Activated T-cell treated with anti-CD3 and anti-CD28 coated beads, Interleukin-2, amount 50 U/mL, for 1 hour (primary cell): ENCODE data around the gene ZNF48.
"Not testable (repeated sequence)": the region's sequence is repeated elsewhere in the genome, so short reads cannot be mapped to it uniquely, and the experiment has no call there.

ENCODE experiments used
- DNase-seq: peaks from one replicate; pipeline ENCODE4 v3.0.0-alpha.2; 2020

The ZNF48 gene

GRCh38 chr16:30378236-30379157, 16.7 kb upstream of the ZNF48 start:
- DNase-seq = peak; percentile 100

- no peak for DNase-seq
Observed at GRCh38 chr16:30379158-30379783, 15.9 kb upstream of the ZNF48 start.

DNA sequence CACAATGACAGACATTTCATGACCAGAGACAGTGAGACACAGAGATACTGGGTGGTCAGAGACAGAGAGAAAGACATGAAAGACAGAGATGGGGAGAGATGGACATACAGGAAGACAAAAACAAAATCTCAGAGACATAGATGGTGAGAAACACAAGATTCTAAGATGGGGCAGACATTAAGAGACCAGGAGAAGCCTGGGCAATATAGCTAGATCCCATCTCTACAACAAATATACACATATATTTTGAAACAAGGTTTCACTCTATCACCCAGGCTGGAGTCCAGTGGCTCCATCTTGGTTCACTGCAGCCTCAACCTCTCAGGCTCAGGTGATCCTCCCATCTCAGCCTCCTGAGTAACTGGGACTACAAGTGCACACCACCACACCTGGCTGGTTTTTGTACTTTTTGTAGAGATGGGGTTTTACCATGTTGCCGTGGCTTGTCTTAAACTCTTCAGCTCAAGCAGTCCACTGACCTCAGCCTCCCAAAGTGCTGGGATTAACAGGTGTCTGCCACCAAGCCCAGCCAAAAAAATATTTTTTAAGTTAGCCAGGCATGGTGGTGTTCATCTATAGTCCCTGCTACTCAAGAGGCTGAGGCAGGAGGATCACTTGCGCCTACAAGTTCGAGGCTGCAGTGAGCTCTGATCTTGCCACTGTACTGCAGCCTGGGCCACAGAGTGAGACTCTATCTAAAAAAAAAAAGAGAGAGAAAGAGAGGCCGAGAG, 15.0 kb upstream of the ZNF48 start:
- DNase-seq = no peak

DNA sequence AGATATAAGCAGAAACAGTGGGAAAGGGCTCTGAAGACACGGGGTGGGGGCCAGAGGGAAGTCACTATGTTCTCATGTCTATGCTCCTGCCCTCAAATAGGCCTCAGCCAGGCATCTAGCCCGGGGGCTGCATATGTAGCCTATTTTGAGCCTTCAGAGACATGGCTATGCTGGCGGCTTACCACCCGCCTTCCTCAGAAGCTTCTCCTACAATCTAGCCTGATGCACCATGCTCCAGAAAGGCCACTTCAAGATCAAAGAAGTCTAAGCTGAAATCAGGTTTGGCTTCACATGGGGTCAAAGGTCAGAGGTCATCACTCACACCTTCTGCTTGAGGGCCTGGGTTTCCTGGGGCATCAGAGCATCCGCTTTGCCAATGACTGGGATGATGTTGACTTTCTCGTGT, 14.4 kb upstream of the ZNF48 start:
- DNase-seq = no peak

- peak; percentile 43 for DNase-seq
Observed at GRCh38 chr16:30381291-30382041, 13.8 kb upstream of the ZNF48 start.

- DNase-seq = peak; percentile 77
Observed at GRCh38 chr16:30382111-30382881, 12.9 kb upstream of the ZNF48 start, which contains the start of gene SEPTIN1. SEPTIN1 (minus strand) TSS chr16:30382561; CDS start chr16:30382542, 19 bp downstream.

- no peak for DNase-seq
Observed at GRCh38 chr16:30383521-30383920, 11.7 kb upstream of the ZNF48 start.

DNA sequence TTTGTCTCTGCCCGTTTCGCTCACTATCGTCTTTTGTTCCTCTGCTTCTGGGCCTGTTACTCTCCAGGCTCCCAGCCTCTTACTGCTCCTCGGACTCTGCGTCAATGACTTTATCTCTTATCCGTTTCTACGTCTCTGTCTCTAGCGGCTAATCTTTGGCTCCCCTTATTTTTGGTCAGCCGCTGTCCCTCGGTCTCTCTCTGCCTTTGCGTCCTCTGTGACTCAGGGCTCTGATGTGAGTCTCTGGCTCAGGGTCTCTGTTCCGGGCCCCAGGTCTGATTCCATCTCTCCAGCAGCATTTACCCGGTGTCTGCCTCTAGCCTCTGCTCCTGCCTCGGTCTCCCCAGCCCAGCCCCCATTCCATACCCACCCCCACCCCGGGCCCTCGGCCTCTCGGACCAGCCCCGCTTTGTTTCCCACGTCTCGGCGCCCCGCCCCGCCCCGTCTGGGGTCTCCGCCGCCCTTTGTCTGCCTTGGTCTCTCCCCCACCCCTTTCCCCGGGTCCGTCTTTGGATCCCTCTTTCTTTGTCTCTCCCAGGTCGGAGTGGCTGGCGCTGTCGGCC, 547 bp upstream of the ZNF48 start:
- no peak for DNase-seq

DNA sequence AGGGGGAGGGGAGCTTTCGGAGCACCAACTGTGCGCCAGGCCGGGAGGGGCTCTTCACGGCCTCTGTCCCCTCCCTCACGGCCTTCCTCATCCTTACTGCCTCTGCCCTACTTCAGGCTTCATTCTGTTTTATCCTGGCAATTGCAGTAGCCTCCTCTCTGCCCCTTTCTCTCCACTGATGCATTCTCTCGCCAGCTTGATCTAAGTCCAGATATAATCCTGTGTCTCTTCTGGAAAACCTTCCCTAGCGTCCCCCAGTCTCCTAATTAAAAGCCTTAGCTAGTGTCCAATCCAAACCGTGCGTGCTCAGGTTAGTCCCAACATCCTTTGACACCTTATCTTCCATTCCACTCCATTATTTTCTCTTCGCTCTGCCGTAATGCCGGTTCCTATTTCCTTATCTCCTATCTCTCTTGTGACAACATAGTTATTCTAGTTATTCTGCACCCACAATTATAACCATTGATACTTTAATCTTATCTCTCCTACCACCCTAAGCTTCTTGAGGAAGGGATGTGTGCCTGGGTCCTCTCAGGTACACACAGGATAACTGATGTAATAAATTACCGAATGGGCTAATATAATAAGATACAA, 869 bp downstream of the ZNF48 start:
- no peak for DNase-seq

- not testable (repeated sequence) for DNase-seq
Observed at GRCh38 chr16:30396627-30397026, 1.4 kb downstream of the ZNF48 start.

DNA sequence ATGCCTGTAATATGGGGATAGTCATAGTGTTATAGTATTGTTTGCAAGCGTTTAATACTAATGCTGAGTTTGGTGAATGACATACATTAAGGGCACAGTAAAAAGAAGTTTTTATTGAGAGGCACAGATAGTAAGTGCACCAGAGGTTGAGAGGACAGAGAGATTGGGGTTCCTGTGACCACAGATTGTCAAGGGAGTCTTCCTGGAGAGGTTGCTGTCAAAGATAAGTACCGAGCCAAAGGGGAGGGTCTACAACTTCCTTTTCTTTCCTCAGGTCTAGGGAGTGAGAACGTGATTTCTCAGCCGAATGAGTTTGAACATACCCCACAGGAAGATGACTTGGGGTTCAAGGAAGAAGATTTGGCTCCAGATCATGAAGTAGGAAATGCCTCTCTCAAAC, 1.8 kb downstream of the ZNF48 start:
- DNase-seq = no peak

DNA sequence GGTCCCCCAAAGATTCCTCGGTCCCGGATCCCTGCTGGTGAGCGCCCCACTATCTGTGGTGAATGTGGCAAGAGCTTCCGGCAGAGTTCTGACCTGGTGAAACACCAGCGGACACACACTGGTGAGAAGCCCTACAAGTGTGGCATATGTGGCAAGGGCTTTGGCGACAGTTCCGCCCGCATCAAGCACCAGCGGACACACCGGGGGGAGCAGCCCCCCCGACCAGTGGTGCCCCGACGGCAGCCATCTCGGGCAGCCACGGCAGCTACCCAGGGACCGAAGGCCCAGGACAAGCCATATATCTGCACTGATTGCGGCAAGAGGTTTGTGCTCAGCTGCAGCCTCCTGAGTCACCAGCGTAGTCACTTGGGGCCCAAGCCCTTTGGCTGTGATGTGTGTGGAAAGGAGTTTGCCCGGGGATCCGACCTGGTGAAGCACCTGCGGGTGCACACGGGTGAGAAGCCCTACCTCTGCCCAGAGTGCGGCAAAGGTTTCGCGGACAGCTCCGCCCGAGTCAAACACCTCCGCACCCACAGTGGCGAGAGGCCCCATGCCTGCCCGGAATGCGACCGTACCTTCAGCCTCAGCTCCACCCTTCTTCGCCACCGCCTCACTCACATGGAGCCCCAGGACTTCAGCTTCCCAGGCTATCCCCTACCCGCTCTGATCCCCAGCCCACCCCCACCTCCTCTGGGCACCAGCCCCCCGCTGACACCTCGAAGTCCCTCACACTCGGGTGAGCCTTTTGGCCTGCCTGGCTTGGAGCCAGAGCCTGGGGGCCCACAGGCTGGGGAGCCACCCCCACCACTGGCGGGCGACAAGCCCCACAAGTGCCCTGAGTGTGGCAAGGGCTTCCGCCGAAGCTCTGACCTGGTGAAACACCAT, 2.8 kb downstream of the ZNF48 start:
- no peak for DNase-seq

- DNase-seq = no peak
Observed at GRCh38 chr16:30398661-30399434, 3.6 kb downstream of the ZNF48 start.

DNA sequence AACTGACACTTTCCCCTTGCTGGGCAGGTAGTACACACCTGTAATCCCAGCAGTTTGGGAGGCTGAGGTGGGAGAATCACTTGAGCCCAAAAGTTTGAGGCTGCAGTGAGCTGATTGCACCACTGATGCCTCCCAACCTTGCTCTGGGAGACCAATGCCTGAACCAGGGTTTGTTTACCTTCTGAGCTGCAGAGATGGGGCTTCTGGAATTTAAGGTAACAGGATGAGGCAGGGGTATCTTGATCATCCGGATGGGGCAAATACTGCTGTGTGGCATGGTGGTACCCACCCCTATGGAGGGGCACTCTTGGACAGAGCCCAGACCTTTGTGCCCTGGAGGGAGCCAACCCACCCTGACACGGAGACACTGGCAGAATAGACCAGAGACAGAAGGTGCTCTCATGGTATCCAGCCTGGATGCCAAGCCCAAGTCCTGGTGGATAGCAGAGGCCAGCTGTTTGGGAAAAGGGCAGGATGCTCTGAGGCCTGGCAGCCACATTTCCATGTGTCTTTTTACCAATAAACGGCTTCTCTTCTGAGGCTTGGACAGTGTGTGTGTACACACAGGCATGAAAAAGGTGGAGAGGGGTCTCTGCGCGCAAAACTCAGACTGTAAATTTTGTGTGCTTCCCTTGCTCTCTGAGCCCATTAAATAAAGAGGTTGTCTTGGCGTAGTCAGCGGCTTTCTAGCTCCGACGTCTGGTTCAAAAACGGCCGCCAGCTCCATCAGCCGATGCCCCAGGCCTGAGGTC, 4.4 kb downstream of the ZNF48 start:
- DNase-seq = no peak

- DNase-seq = no peak
Observed at GRCh38 chr16:30401768-30402425, 6.7 kb downstream of the ZNF48 start.

- no peak for DNase-seq
Observed at GRCh38 chr16:30406795-30407101, 11.5 kb downstream of the ZNF48 start.

- peak; percentile 91 for DNase-seq
Observed at GRCh38 chr16:30407102-30407803, 12.0 kb downstream of the ZNF48 start, which contains the start of gene ZNF771. ZNF771 (plus strand) TSS chr16:30407606; CDS start chr16:30408054, 448 bp downstream.
